ENCODE measurements around the gene TMEM87B. TPM values are rescaled to one million over a fixed set of nuclear protein-coding genes. Genes with fewer than 3 reads are reported as not detected.
A peak's percentile ranks its signal among the peaks of the same experiment; 100 is the strongest.

TMEM87B gene
- total and polyA plus RNA-seq, 2 of the 4 experiments (the other 2 are of a cell fraction) = 6.3 to 12.5 TPM

DNA sequence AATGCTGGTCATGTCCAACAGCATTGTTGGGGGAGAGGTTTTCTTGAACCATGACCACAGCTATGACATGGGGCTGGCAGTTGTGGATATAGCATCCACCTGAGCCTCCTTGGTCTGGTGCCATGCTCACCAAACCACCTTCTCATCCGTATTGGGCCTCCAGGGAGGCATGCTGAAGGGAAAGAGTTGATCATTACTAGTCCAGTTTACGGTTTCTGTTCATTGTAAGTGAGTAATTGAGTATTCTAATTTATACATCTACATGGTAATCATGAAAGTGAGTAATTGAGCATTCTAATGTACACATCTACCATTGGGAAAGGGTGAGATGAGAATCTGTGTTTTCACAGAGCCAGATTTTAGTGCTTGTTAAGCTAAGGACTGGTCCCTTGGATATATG lies 6.8 kb downstream of the TMEM87B start:
- no peak overlapping the region for H3K9ac ChIP-seq (ENCODE audit: low read depth, low read length)
- TF ChIP-seq ELK1 (IDR thresholded peaks at IDR 0.05; ENCODE audit: borderline replicate concordance, low read depth, low read length) (no peak), MXI1 (IDR thresholded peaks at IDR 0.05; ENCODE audit: borderline replicate concordance, low read depth, low read length) (no peak), BHLHE40 (IDR thresholded peaks at IDR 0.05; ENCODE audit: low read depth, low read length) (no peak), MAZ (IDR thresholded peaks at IDR 0.05; ENCODE audit: borderline replicate concordance, low read depth, low read length) (no peak)
- no peak for DNase-seq
- WGBS, 2 experiments (ENCODE audit: extremely low coverage in 2 of 2, insufficient read length in 1 of 2) = no CpG with 5 or more reads among the region's 2 CpGs
- BruUV-seq (replicated peaks) = no TSS peak
- peak overlapping the region; percentile 37; the same call in 1 of the 2 replicates for H2AK5ac ChIP-seq (ENCODE audit: low read depth, low read length)
- H3K36me3 ChIP-seq (ENCODE audit: control insufficient read depth, insufficient read depth, low read length) = peaks cover 30% of the 10 kb centered on the region
- dilution Hi-C loops (cut with HindIII; ENCODE audit: low sequenced_read_pairs, unreplicated experiment) (no loop called here), in situ Hi-C loops (cut with MboI; ENCODE audit: low sequenced_read_pairs) (no loop called here), intact Hi-C loops (cut with micrococcal nuclease) (no loop called here)
- no peak for ATAC-seq (ENCODE audit: low read depth)
- no peak overlapping the region for H4K5ac ChIP-seq (ENCODE audit: low read depth, low read length)
- no peaks in the 10 kb centered on the region for H3K9me3 ChIP-seq (ENCODE audit: control insufficient read depth, insufficient read depth, low read length)
- peak overlapping the region; percentile 24; the same call in 1 of the 2 replicates for H3K23ac ChIP-seq (ENCODE audit: low read depth, low read length)
- H4K20me1 ChIP-seq (ENCODE audit: insufficient read depth, low read length) = peaks cover 20% of the 10 kb centered on the region
- H3K4me1 ChIP-seq (ENCODE audit: control insufficient read depth, insufficient read depth, low read length) = peaks cover 24% of the 10 kb centered on the region
- H2BK5ac ChIP-seq (ENCODE audit: low read depth, low read length, poor library complexity, severe bottlenecking) = no peak overlapping the region
- H2AFZ ChIP-seq (replicated peaks; ENCODE audit: low read length, poor library complexity) = no peak overlapping the region
- no peak overlapping the region for H2BK15ac ChIP-seq (ENCODE audit: low read depth, low read length)
- no peak overlapping the region for H2AK9ac ChIP-seq (replicated peaks; ENCODE audit: low read depth, low read length, poor library complexity)
- peak overlapping the region; percentile 14; the same call in 1 of the 2 replicates for H4K91ac ChIP-seq (ENCODE audit: insufficient read depth, low read depth, low read length)
- no peak overlapping the region for H3K14ac ChIP-seq (replicated peaks; ENCODE audit: low read depth, low read length)
- H3K27me3 ChIP-seq (ENCODE audit: control insufficient read depth, insufficient read depth, low read length) = no peaks in the 10 kb centered on the region
- no peak overlapping the region for H3K4me3 ChIP-seq (ENCODE audit: insufficient read depth, low read depth, low read length)
- peaks cover 49 to 75% of the 10 kb centered on the region in 2 experiments for H3K79me1 ChIP-seq (ENCODE audit: low read depth in 1 of 2, low read length in 2 of 2)
- no peak overlapping the region for H4K8ac ChIP-seq (ENCODE audit: low read depth in 2 of 2, low read length in 2 of 2)
- no peak overlapping the region for H3K4me2 ChIP-seq (ENCODE audit: low read depth, low read length)
- H3K4ac ChIP-seq (ENCODE audit: low read depth, low read length) = no peak overlapping the region; the same call in 1 of the 2 replicates
- peaks cover 23% of the 10 kb centered on the region for H3K9me1 ChIP-seq (ENCODE audit: insufficient read depth, low read length)
- ChIA-PET CTCF (no interaction called here), POLR2A (ENCODE audit: unreplicated experiment) (no interaction called here)
- H3K27ac ChIP-seq (ENCODE audit: insufficient read depth, low read length) = no peak overlapping the region
- H3K18ac ChIP-seq (ENCODE audit: low read depth, low read length) = no peak overlapping the region
- no peak overlapping the region for H3K56ac ChIP-seq (ENCODE audit: extremely low read depth, insufficient read depth, low read length)
- no peak overlapping the region for H2BK120ac ChIP-seq (ENCODE audit: low read depth, low read length)
- peak overlapping the region; percentile 18; the same call in 1 of the 2 replicates for H2BK20ac ChIP-seq (ENCODE audit: low read depth, low read length)

Data from IMR-90 (cell line).